GM18519 (cell line): ENCODE data around the gene NRAP.
"Not testable (repeated sequence)": the region's sequence is repeated elsewhere in the genome, so short reads cannot be mapped to it uniquely, and the experiment has no call there.

Experiments used
- ATAC-seq: cut with Tn5 transposase; IDR thresholded peaks from one replicate; pipeline ENCODE4 v1.9.1; 2021; ENCODE audit warnings: mild to moderate bottlenecking, moderate library complexity; ENCODE audit not compliant: unreplicated experiment, low FRiP score

The NRAP gene

GRCh38 chr10:113686028-113686427, 22.2 kb upstream of the NRAP start:
- ATAC-seq = no peak

- no peak for ATAC-seq
Observed at GRCh38 chr10:113683300-113683699, 19.5 kb upstream of the NRAP start.

GRCh38 chr10:113681533-113682470, 18.0 kb upstream of the NRAP start:
- peak; percentile 68 for ATAC-seq

GRCh38 chr10:113680190-113681111, 16.6 kb upstream of the NRAP start:
- no peak for ATAC-seq

GRCh38 chr10:113679463-113680189, 15.8 kb upstream of the NRAP start, which contains the start of gene CASP7:
Gene CASP7, plus strand, starts transcription at chr10:113679912. Its CDS starts 17,582 bp downstream, at chr10:113697494.
- peak; percentile 52 for ATAC-seq

GRCh38 chr10:113666682-113667252, 2.9 kb upstream of the NRAP start:
- peak; percentile 75 for ATAC-seq

- no peak for ATAC-seq
Observed at GRCh38 chr10:113665806-113666354, 2.0 kb upstream of the NRAP start.

- no peak for ATAC-seq
Observed at GRCh38 chr10:113665352-113665751, 1.5 kb upstream of the NRAP start.

GRCh38 chr10:113663142-113663541, 699 bp downstream of the NRAP start:
- ATAC-seq = no peak

GRCh38 chr10:113661332-113661731, 2.5 kb downstream of the NRAP start:
- no peak for ATAC-seq

- ATAC-seq = no peak
Observed at GRCh38 chr10:113657544-113657943, 6.3 kb downstream of the NRAP start.

- ATAC-seq = no peak
Observed at GRCh38 chr10:113656896-113657295, 6.9 kb downstream of the NRAP start.

- not testable (repeated sequence) for ATAC-seq
Observed at GRCh38 chr10:113652456-113652855, 11.4 kb downstream of the NRAP start.

- no peak for ATAC-seq
Observed at GRCh38 chr10:113651898-113652297, 11.9 kb downstream of the NRAP start.

- ATAC-seq = no peak
Observed at GRCh38 chr10:113651021-113651420, 12.8 kb downstream of the NRAP start.

- no peak for ATAC-seq
Observed at GRCh38 chr10:113650172-113650571, 13.7 kb downstream of the NRAP start.

GRCh38 chr10:113648478-113648877, 15.4 kb downstream of the NRAP start:
- no peak for ATAC-seq

- no peak for ATAC-seq
Observed at GRCh38 chr10:113647812-113648211, 16.0 kb downstream of the NRAP start.

- ATAC-seq = no peak
Observed at GRCh38 chr10:113646336-113647201, 17.3 kb downstream of the NRAP start.
